GM12878 (cell line): ENCODE data around the gene PTPMT1. TPM values are rescaled to one million over a fixed set of nuclear protein-coding genes. Genes with fewer than 3 reads are reported as not detected.

Experiments
- ATAC-seq: fragments of 200-7000 bp; cut with Tn5 transposase; 3 replicates; pipeline ENCODE4 v1.9.1; 2020; ENCODE audit warnings: mild to moderate bottlenecking, moderate library complexity
- BruUV-seq: library from RNA; stranded (reverse); fragments of 400-500 nt; replicated peaks from 2 replicates; lab custom pipeline; 2021; lab: Mats Ljungman, UMichigan
- CTCF ChIA-PET: fragments of 300-600 bp; sonication (Branson Sonifier 250); formaldehyde crosslinking; extraction: SDS; loops from one replicate; lab custom pipeline; 2021; ENCODE audit warnings: inconsistent platforms; lab: Yijun Ruan, JAX
- POLR2A ChIA-PET: fragments of 350-600 bp; formaldehyde crosslinking; extraction: SDS; loops from one replicate; lab custom pipeline; 2021; ENCODE audit warnings: inconsistent platforms; lab: Charles Lee
- RAD21 ChIA-PET: fragments of 300-600 bp; sonication (Branson Sonifier 250); formaldehyde crosslinking; loops from one replicate; lab custom pipeline; 2023; ENCODE audit warnings: antibody characterized with exemption; ENCODE audit not compliant: unreplicated experiment; lab: Charles Lee
- SMC1A ChIA-PET: fragments of 300-600 bp; sonication (Branson Sonifier 250); formaldehyde crosslinking; loops from one replicate; lab custom pipeline; 2023; ENCODE audit not compliant: unreplicated experiment, uncharacterized antibody; lab: Charles Lee
- DNase-seq: peaks from one replicate; pipeline ENCODE4 v3.0.0-alpha.2; 2011; ENCODE audit warnings: low read depth, low spot score
- FAIRE-seq: peaks from 3 replicates; lab custom pipeline; 2011; peaks lifted over from hg19 to GRCh38; lab: Jason Lieb, UNC
- H2AFZ ChIP-seq: 2 replicates; pipeline ENCODE4 v1.6.0; 2011; ENCODE audit warnings: low read depth, low read length, control low read depth; ENCODE audit not compliant: control insufficient read depth
- H3K27ac ChIP-seq: 2 replicates; pipeline ENCODE4 v1.5.1; 2011; ENCODE audit warnings: control low read depth; ENCODE audit not compliant: control insufficient read depth, insufficient read depth
- H3K27me3 ChIP-seq, 2 experiments: replicated peaks in 1 of 2; 2 replicates each; pipeline versions ENCODE4 v1.6.0 to v1.6.1; 2011; ENCODE audit warnings: low read length in 1 of 2; ENCODE audit not compliant: control insufficient read depth in 2 of 2, insufficient read depth in 2 of 2
- H3K36me3 ChIP-seq, 2 experiments: 2 replicates each; pipeline ENCODE4 v1.5.1; 2011; ENCODE audit warnings: low read length in 1 of 2; ENCODE audit not compliant: control insufficient read depth in 2 of 2, insufficient read depth in 2 of 2
- H3K4me1 ChIP-seq: 2 replicates; pipeline ENCODE4 v1.6.1; 2011; ENCODE audit warnings: mild to moderate bottlenecking, low read length, moderate library complexity, mixed read lengths; ENCODE audit not compliant: control insufficient read depth, insufficient read depth
- H3K4me2 ChIP-seq: 2 replicates; pipeline ENCODE4 v1.6.0; 2011; ENCODE audit warnings: control low read depth; ENCODE audit not compliant: control insufficient read depth, insufficient read depth
- H3K4me3 ChIP-seq: fragments of 200-600 bp; sonication (generic); 2 replicates; pipeline ENCODE4 v1.5.1; 2016
- H3K79me2 ChIP-seq: 2 replicates; pipeline ENCODE4 v1.6.0; 2011; ENCODE audit warnings: low read length; ENCODE audit not compliant: control insufficient read depth, insufficient read depth
- H3K9ac ChIP-seq: 2 replicates; pipeline ENCODE4 v1.8.0; 2011; ENCODE audit warnings: low read length, control low read depth, mixed read lengths; ENCODE audit not compliant: control insufficient read depth, insufficient read depth
- H3K9me3 ChIP-seq: replicated peaks from 3 replicates; pipeline ENCODE4 v1.5.1; 2011; ENCODE audit warnings: mild to moderate bottlenecking, low read length; ENCODE audit not compliant: control insufficient read depth, insufficient read depth
- H4K20me1 ChIP-seq: 2 replicates; pipeline ENCODE4 v1.6.0; 2011; ENCODE audit not compliant: control insufficient read depth, insufficient read depth
- ATF2 ChIP-seq: IDR thresholded peaks from 2 replicates; pipeline ENCODE4 v1.6.1; 2012; ENCODE audit warnings: low read length, inconsistent platforms
- BCL11A ChIP-seq: IDR thresholded peaks from 2 replicates; pipeline ENCODE4 v1.6.1; 2011; ENCODE audit warnings: low read depth, low read length
- BMI1 ChIP-seq: fragments of 450-650 bp; IDR thresholded peaks from 2 replicates; pipeline ENCODE4 v1.6.1; 2016; ENCODE audit warnings: mild to moderate bottlenecking, moderate library complexity, borderline replicate concordance
- CEBPB ChIP-seq, 2 experiments: fragments of 150-350 bp in 1 of 2; IDR thresholded peaks; 2 replicates each; pipeline ENCODE4 v1.6.1; 2012 to 2014; ENCODE audit warnings: low read depth in 2 of 2, low read length in 2 of 2, borderline replicate concordance in 1 of 2, inconsistent platforms in 1 of 2
- E4F1 ChIP-seq: fragments of 450-650 bp; IDR thresholded peaks from 2 replicates; pipeline ENCODE4 v1.6.1; 2018; ENCODE audit warnings: borderline replicate concordance, mild to moderate bottlenecking; ENCODE audit not compliant: partially characterized antibody
- HDAC2 ChIP-seq: fragments of 200-600 bp; sonication (generic); IDR thresholded peaks from 2 replicates; pipeline ENCODE4 v1.6.1; 2017
- MYC ChIP-seq: IDR thresholded peaks from 2 replicates; pipeline ENCODE4 v1.6.1; 2011; ENCODE audit warnings: mild to moderate bottlenecking, low read length, moderate library complexity, inconsistent platforms; ENCODE audit not compliant: insufficient read depth, insufficient replicate concordance, insufficient read length, severe bottlenecking
- NFXL1 ChIP-seq: fragments of 450-650 bp; IDR thresholded peaks from 2 replicates; pipeline ENCODE4 v1.6.1; 2017; ENCODE audit warnings: antibody characterized with exemption, mild to moderate bottlenecking, borderline replicate concordance
- NR2C2 ChIP-seq: IDR thresholded peaks from 2 replicates; pipeline ENCODE4 v1.6.1; 2011; ENCODE audit warnings: borderline replicate concordance, low read depth; ENCODE audit not compliant: control insufficient read depth, insufficient read length
- SMC3 ChIP-seq: IDR thresholded peaks from 2 replicates; pipeline ENCODE4 v1.6.1; 2011; ENCODE audit warnings: low read length, improper control_type of control experiment, borderline replicate concordance
- USF2 ChIP-seq: IDR thresholded peaks from 2 replicates; pipeline ENCODE4 v1.6.1; 2011; ENCODE audit warnings: low read depth, low read length, improper control_type of control experiment, borderline replicate concordance
- ZBTB40 ChIP-seq: fragments of 450-650 bp; IDR thresholded peaks from 2 replicates; pipeline ENCODE4 v1.6.1; 2016; ENCODE audit warnings: mild to moderate bottlenecking, moderate library complexity, borderline replicate concordance
- WGBS: methylation state at CpG from one replicate; pipeline ENCODE4 v1.1.6; 2016; ENCODE audit warnings: low lambda C conversion rate; ENCODE audit not compliant: insufficient replicate concordance, insufficient coverage; ENCODE audit errors: missing lambda C conversion rate; 5-methylcytosine and 5-hydroxymethylcytosine counted together
- in situ Hi-C: fragments of 300-500 bp; cut with MboI; formaldehyde crosslinking; loops from 9 replicates; pipeline ENCODE4 v1.14.3; 2018; ENCODE audit warnings: mixed read lengths
- intact Hi-C: fragments of 100-400 bp; cut with micrococcal nuclease; formaldehyde crosslinking; loops from one replicate; pipeline ENCODE4 v1.14.2; 2022; ENCODE audit not compliant: unreplicated experiment
- polyA plus RNA-seq, 11 experiments: library from polyadenylated mRNA; depleted of rRNA in 4 of 11; unstranded in 6 of 11; stranded (reverse) in 5 of 11; fragments of >200 nt; fragmentation: Nextera tagmentation in 4 of 11; fragmentation: Illumina TruSeq in 1 of 11; extraction: Ambion mirVana in 4 of 11; extraction: Trizol in 1 of 11; gene quantifications; 1 replicate in 1 of 11; 2 replicates in 10 of 11; pipeline versions ENCODE4 v1.2.1 to v1.2.3, GENCODE V29; 2011 to 2016; ENCODE audit warnings: inconsistent platforms in 2 of 11, missing spikeins in 2 of 11, low read depth in 1 of 11
- total RNA-seq, 4 experiments: library from RNA; depleted of rRNA in 3 of 4; stranded (reverse); fragments of >200 nt in 3 of 4; fragmentation: Illumina TruSeq in 1 of 4; extraction: Trizol in 1 of 4; gene quantifications; 2 replicates each; pipeline versions ENCODE4 v1.2.1 to v1.2.3, GENCODE V29; 2013 to 2021

The PTPMT1 gene
- total and polyA plus RNA-seq, 10 of the 15 experiments (the other 5 are each of a cell fraction or from before 2014, with no cell fraction given): 12.0 to 116 (median 58.2) TPM

- BruUV-seq: no TSS peak
- Histone ChIP-seq H3K9ac (no peak overlapping the region), H3K27ac (no peak overlapping the region), H3K9me3 (no peaks in the 10 kb centered on the region), H3K27me3 (no peaks in the 10 kb centered on the region; a peak in 1 of 4 replicates), H3K4me3 (no peak overlapping the region), H2AFZ (no peak overlapping the region), H4K20me1 (no peaks in the 10 kb centered on the region), H3K4me2 (no peak overlapping the region), H3K36me3 (no peaks in the 10 kb centered on the region), H3K4me1 (peaks cover 8% of the 10 kb centered on the region), H3K79me2 (no peaks in the 10 kb centered on the region)
- ChIA-PET SMC1A (no interaction called here), POLR2A (no interaction called here), RAD21 (interaction anchor here (1.0 to 1.1 kb wide), 3 partner anchors 10 to 109 kb away, joined by 3 read pairs; no protein-coding TSS in a partner anchor), CTCF (interaction anchor here (1.0 to 2.7 kb wide), 3 partner anchors 9 to 55 kb away, joined by 3 to 13 read pairs (median 3); partner anchors contain the start of gene CELF1)
- in situ Hi-C loops (no loop called here), intact Hi-C loops (no loop called here)
- WGBS: 78% methylated on average over 7 of the region's 7 CpGs
- FAIRE-seq (no peak), ATAC-seq (no peak), DNase-seq (no peak)
- TF ChIP-seq USF2 (no peak), CEBPB (IDR thresholded peaks at IDR 0.05; ENCODE audit: borderline replicate concordance in 1 of 2, low read depth in 2 of 2, low read length in 2 of 2) (no peak), E4F1 (no peak), BCL11A (no peak), ZBTB40 (no peak), MYC (no peak), HDAC2 (no peak), BMI1 (no peak), ATF2 (no peak), NR2C2 (no peak), SMC3 (no peak), NFXL1 (no peak)
Measured at GRCh38 chr11:47607380-47607779, 42.0 kb downstream of the PTPMT1 start.
